CD4-positive, alpha-beta T cell treated with Interleukin-17A for 4 hours (primary cell): ENCODE data around the gene ASB15.
A peak's percentile ranks its signal among the peaks of the same experiment; 100 is the strongest.
"Not testable (repeated sequence)": the region's sequence is repeated elsewhere in the genome, so short reads cannot be mapped to it uniquely, and the experiment has no call there.

ENCODE experiments used
- DNase-seq: peaks from one replicate; pipeline ENCODE4 v3.0.0-alpha.2; 2020; ENCODE audit warnings: mixed read lengths

Gene ASB15

GRCh38 chr7:123601530-123601929 is at the start of gene ASB15:
TSS of gene ASB15 (plus strand) at chr7:123601821. CDS start at chr7:123614503, 12,682 bp downstream.
- DNase-seq = no peak

GRCh38 chr7:123552134-123552533 is 49.5 kb upstream of the ASB15 start:
- not testable (repeated sequence) for DNase-seq

- DNase-seq = no peak
These were observed 49.0 kb upstream of the ASB15 start for GRCh38 chr7:123552641-123553040.

GRCh38 chr7:123553159-123553558 is 48.5 kb upstream of the ASB15 start:
- no peak for DNase-seq

GRCh38 chr7:123555484-123555883 is 46.1 kb upstream of the ASB15 start:
- DNase-seq = no peak

- DNase-seq = no peak
These were observed 44.6 kb upstream of the ASB15 start for GRCh38 chr7:123557016-123557397.

- DNase-seq = peak; percentile 96
These were observed 44.0 kb upstream of the ASB15 start, which contains the start of gene NDUFA5 for GRCh38 chr7:123557398-123558288. TSS of gene NDUFA5 (minus strand) at chr7:123557818. CDS start at chr7:123557795, 23 bp downstream.

- DNase-seq = no peak
These were observed 43.2 kb upstream of the ASB15 start for GRCh38 chr7:123558289-123558874.

GRCh38 chr7:123562121-123562520 is 39.5 kb upstream of the ASB15 start:
- DNase-seq = no peak

GRCh38 chr7:123569352-123570010 is 32.1 kb upstream of the ASB15 start:
- DNase-seq = no peak

- no peak for DNase-seq
These were observed 31.0 kb upstream of the ASB15 start for GRCh38 chr7:123570390-123571182.

GRCh38 chr7:123571187-123571586 is 30.4 kb upstream of the ASB15 start:
- DNase-seq = no peak

- no peak for DNase-seq
These were observed 29.9 kb upstream of the ASB15 start for GRCh38 chr7:123571684-123572083.

GRCh38 chr7:123573341-123573740 is 28.3 kb upstream of the ASB15 start:
- DNase-seq = no peak

- DNase-seq = no peak
These were observed 27.6 kb upstream of the ASB15 start for GRCh38 chr7:123573896-123574467.

- DNase-seq = no peak
These were observed 22.2 kb upstream of the ASB15 start for GRCh38 chr7:123579416-123579815.

GRCh38 chr7:123580406-123581161 is 21.0 kb upstream of the ASB15 start:
- DNase-seq = no peak

- DNase-seq = no peak
These were observed 20.5 kb upstream of the ASB15 start for GRCh38 chr7:123581162-123581459.

GRCh38 chr7:123583821-123584220 is 17.8 kb upstream of the ASB15 start:
- DNase-seq = no peak

GRCh38 chr7:123588376-123588775 is 13.2 kb upstream of the ASB15 start:
- no peak for DNase-seq

GRCh38 chr7:123594813-123595241 is 6.8 kb upstream of the ASB15 start:
- DNase-seq = no peak

- DNase-seq = no peak
These were observed 3.0 kb upstream of the ASB15 start for GRCh38 chr7:123598657-123599056.
